ENCODE results near the gene HOOK1.

- TF ChIP-seq, protein P1, sequence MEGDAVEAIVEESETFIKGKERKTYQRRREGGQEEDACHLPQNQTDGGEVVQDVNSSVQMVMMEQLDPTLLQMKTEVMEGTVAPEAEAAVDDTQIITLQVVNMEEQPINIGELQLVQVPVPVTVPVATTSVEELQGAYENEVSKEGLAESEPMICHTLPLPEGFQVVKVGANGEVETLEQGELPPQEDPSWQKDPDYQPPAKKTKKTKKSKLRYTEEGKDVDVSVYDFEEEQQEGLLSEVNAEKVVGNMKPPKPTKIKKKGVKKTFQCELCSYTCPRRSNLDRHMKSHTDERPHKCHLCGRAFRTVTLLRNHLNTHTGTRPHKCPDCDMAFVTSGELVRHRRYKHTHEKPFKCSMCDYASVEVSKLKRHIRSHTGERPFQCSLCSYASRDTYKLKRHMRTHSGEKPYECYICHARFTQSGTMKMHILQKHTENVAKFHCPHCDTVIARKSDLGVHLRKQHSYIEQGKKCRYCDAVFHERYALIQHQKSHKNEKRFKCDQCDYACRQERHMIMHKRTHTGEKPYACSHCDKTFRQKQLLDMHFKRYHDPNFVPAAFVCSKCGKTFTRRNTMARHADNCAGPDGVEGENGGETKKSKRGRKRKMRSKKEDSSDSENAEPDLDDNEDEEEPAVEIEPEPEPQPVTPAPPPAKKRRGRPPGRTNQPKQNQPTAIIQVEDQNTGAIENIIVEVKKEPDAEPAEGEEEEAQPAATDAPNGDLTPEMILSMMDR (IDR thresholded peaks at IDR 0.05) = no peak
- TF ChIP-seq ZFX (IDR thresholded peaks at IDR 0.05; ENCODE audit: borderline replicate concordance) = no peak
These were observed 31.6 kb downstream of the HOOK1 start for GRCh38 chr1:59846209-59846894.
